Naive B cell (primary cell): ENCODE measurements around the gene ACOT2. TPM values are rescaled to one million over a fixed set of nuclear protein-coding genes. Genes with fewer than 3 reads are reported as not detected.
"Not testable (repeated sequence)": the region's sequence is repeated elsewhere in the genome, so short reads cannot be mapped to it uniquely, and the experiment has no call there.

Experiments used
- ATAC-seq, 2 donors: fragments of 150-1000 bp; cut with Tn5 transposase; 2 replicates each; pipeline ENCODE4 v1.10.0; 2021; ENCODE audit warnings: low read depth in 2 of 2, mild to moderate bottlenecking in 2 of 2, moderate library complexity in 2 of 2
- DNase-seq: peaks from one replicate; pipeline ENCODE4 v3.0.0; 2022
- H3K27ac Mint-ChIP-seq, 6 donors: one replicate each; pipeline ENCODE4 v1.8.0; 2020 to 2022; ENCODE audit warnings: mild to moderate bottlenecking in 6 of 6, mixed read lengths in 6 of 6, moderate library complexity in 5 of 6, inconsistent platforms in 2 of 6
- H3K27me3 Mint-ChIP-seq, 3 donors: one replicate each; pipeline ENCODE4 v1.8.0; 2021 to 2022; ENCODE audit warnings: mixed read lengths in 3 of 3, mild to moderate bottlenecking in 1 of 3
- H3K36me3 Mint-ChIP-seq, 2 donors: one replicate each; pipeline ENCODE4 v1.8.0; 2020 to 2022; ENCODE audit warnings: mixed read lengths in 2 of 2, inconsistent platforms in 1 of 2, mild to moderate bottlenecking in 1 of 2
- H3K4me1 Mint-ChIP-seq, 3 donors: one replicate each; pipeline ENCODE4 v1.8.0; 2020 to 2022; ENCODE audit warnings: mixed read lengths in 3 of 3, inconsistent platforms in 1 of 3, mild to moderate bottlenecking in 1 of 3, moderate library complexity in 1 of 3
- H3K4me3 Mint-ChIP-seq, 8 donors: one replicate each; pipeline ENCODE4 v1.8.0; 2020 to 2022; ENCODE audit warnings: mild to moderate bottlenecking in 8 of 8, mixed read lengths in 8 of 8, moderate library complexity in 8 of 8, inconsistent platforms in 2 of 8
- H3K9me3 Mint-ChIP-seq, 7 donors: one replicate each; pipeline ENCODE4 v1.8.0; 2020 to 2022; ENCODE audit warnings: mixed read lengths in 7 of 7, mild to moderate bottlenecking in 5 of 7, inconsistent platforms in 2 of 7, moderate library complexity in 1 of 7
- polyA plus RNA-seq, 6 donors: library from polyadenylated mRNA; unstranded; fragments of 300-500 nt; fragmentation: Illumina TruSeq; gene quantifications; one replicate each; pipeline ENCODE4 v1.2.3, GENCODE V29; 2021; ENCODE audit warnings: low read depth in 6 of 6

The ACOT2 gene, protein sequence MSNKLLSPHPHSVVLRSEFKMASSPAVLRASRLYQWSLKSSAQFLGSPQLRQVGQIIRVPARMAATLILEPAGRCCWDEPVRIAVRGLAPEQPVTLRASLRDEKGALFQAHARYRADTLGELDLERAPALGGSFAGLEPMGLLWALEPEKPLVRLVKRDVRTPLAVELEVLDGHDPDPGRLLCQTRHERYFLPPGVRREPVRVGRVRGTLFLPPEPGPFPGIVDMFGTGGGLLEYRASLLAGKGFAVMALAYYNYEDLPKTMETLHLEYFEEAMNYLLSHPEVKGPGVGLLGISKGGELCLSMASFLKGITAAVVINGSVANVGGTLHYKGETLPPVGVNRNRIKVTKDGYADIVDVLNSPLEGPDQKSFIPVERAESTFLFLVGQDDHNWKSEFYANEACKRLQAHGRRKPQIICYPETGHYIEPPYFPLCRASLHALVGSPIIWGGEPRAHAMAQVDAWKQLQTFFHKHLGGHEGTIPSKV
- 10 to 100 TPM; 12.9 to 30.9 (median 23.6) TPM for polyA plus RNA-seq

- Mint-ChIP-seq H3K4me3 (peak within 1 kb of the TSS; percentile 89 to 98 (median 96)), H3K27ac (peak within 1 kb of the TSS; percentile 91 to 97 (median 93)), H3K4me1 (peaks cover 16 to 48% (median 39%) of the 10 kb centered on the region in 3 donors)
- not testable (repeated sequence) for H3K9me3 Mint-ChIP-seq, H3K36me3 Mint-ChIP-seq, H3K27me3 Mint-ChIP-seq
- peak; percentile 68 for DNase-seq
- ATAC-seq = peak; percentile 70 to 71
Measured at GRCh38 chr14:73569185-73569958, at the start of gene ACOT2. ACOT2 (plus strand) TSS chr14:73569213; CDS start chr14:73569241, 28 bp downstream.

GRCh38 chr14:73521229-73521628 is 47.8 kb upstream of the ACOT2 start:
- ATAC-seq = no peak
- H3K4me3 Mint-ChIP-seq = no peak overlapping the region

GRCh38 chr14:73524493-73524892 is 44.5 kb upstream of the ACOT2 start:
- no peaks in the 10 kb centered on the region for H3K4me1 Mint-ChIP-seq
- no peak overlapping the region for H3K27ac Mint-ChIP-seq
- ATAC-seq = no peak
- no peak for DNase-seq
- H3K9me3 Mint-ChIP-seq = peaks cover 0 to 8% (median 0%) of the 10 kb centered on the region in 7 donors
- H3K36me3 Mint-ChIP-seq = peaks cover 0 to 18% of the 10 kb centered on the region in 2 donors
- H3K27me3 Mint-ChIP-seq = no peaks in the 10 kb centered on the region
- H3K4me3 Mint-ChIP-seq = no peak overlapping the region

More at GRCh38 chr14:73521229-73521628, 47.8 kb upstream of the ACOT2 start:
- Mint-ChIP-seq H3K9me3 (no peaks in the 10 kb centered on the region), H3K36me3 (peaks cover 0 to 18% of the 10 kb centered on the region in 2 donors), H3K27me3 (no peaks in the 10 kb centered on the region), H3K4me1 (no peaks in the 10 kb centered on the region), H3K27ac (peak overlapping the region in 1 of 6 donors; percentile 49)
- no peak for DNase-seq

DNA sequence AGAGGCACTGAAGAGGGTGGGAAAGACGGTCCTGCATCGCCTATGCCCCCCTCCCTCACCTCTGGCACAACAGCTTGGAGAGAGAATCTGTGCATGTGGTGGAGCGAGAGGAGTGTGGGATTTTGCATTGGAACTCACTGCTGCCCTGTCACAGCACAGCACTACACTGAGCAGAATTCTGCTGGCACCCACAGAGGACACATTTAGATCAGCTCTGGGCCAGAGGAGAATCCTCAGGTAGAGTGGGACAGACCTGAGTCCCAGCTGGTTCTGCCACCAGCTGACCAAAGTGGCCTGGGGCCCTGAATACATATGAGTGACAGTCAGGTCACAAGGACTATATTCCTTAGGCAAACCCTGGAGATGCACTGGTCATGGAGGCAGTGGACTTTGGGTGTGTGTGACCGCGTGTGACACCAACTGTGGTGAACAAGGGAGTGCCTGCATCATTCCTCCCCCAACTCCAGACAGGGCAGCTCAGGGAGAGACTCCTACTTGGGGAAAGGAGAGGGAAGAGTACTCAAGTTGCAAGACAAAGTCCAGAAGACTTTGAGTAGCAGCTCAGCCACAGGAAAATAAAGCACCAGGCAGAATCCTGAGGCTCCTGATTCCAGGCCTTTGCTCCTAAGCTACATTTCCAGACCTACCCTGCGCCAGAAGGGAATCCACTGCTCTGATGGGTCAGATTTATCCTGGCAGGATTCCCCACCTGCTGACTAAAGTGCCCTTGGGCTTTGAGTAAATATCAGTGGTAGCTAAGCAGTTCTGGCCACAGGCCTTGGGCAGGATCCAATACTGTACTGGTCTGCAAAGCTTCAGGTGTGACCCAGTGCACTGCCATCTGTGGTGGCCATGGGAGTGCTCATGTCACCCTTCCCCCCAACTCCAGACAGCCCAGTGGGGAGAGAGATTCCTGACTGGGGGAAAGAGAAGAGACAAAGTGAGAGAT is 42.7 kb upstream of the ACOT2 start:
- H3K4me3 Mint-ChIP-seq = no peak overlapping the region

GRCh38 chr14:73529356-73529755 is 39.7 kb upstream of the ACOT2 start:
- not testable (repeated sequence) for H3K27ac Mint-ChIP-seq, H3K36me3 Mint-ChIP-seq, H3K4me3 Mint-ChIP-seq, DNase-seq, H3K27me3 Mint-ChIP-seq, H3K4me1 Mint-ChIP-seq, ATAC-seq, H3K9me3 Mint-ChIP-seq

More for the DNA sequence above, 42.7 kb upstream of the ACOT2 start:
- peaks cover 0 to 8% (median 0%) of the 10 kb centered on the region in 7 donors for H3K9me3 Mint-ChIP-seq
- peaks cover 0 to 18% of the 10 kb centered on the region in 2 donors for H3K36me3 Mint-ChIP-seq
- H3K27me3 Mint-ChIP-seq = no peaks in the 10 kb centered on the region
- H3K4me1 Mint-ChIP-seq = no peaks in the 10 kb centered on the region
- DNase-seq (no peak), ATAC-seq (no peak)
- H3K27ac Mint-ChIP-seq = no peak overlapping the region

DNA sequence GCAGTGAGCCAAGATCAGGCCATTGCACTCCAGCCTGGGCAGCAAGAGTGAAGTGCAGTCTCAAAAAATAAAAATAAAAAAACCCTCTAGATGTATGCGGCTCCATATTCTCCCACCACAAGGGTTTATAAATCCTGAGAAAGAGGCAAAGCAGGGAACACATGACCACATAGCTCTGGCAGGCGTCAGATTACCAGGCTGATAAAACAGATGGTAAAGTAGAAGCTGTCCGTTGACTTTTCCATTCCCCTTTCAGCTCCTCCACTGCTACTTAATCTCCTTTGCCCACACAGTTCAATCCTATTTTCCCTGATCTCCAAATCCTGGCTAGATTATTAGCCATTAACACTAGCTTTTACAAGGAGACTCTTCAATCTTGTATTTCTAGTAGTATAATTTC is 37.0 kb upstream of the ACOT2 start:
- ATAC-seq, H3K27me3 Mint-ChIP-seq, H3K4me1 Mint-ChIP-seq, H3K4me3 Mint-ChIP-seq, H3K36me3 Mint-ChIP-seq, H3K27ac Mint-ChIP-seq, DNase-seq, H3K9me3 Mint-ChIP-seq: not testable (repeated sequence)

- not testable (repeated sequence) for DNase-seq, H3K9me3 Mint-ChIP-seq, H3K27ac Mint-ChIP-seq, H3K36me3 Mint-ChIP-seq, H3K4me1 Mint-ChIP-seq, H3K27me3 Mint-ChIP-seq
- peak in 1 of 2 donors; percentile 32 for ATAC-seq
- peak overlapping the region in 5 of 8 donors; percentile 20 to 89 (median 57) for H3K4me3 Mint-ChIP-seq
Measured at GRCh38 chr14:73537244-73538045, 31.6 kb upstream of the ACOT2 start.

- H3K36me3 Mint-ChIP-seq, H3K27ac Mint-ChIP-seq, H3K4me1 Mint-ChIP-seq, H3K27me3 Mint-ChIP-seq, H3K9me3 Mint-ChIP-seq: not testable (repeated sequence)
- peak overlapping the region in 1 of 8 donors; percentile 63 for H3K4me3 Mint-ChIP-seq
- peak; percentile 31 for DNase-seq
- ATAC-seq = peak; percentile 94 to 97
Measured at GRCh38 chr14:73539017-73539416, 30.0 kb upstream of the ACOT2 start.

- H3K27me3 Mint-ChIP-seq, ATAC-seq, H3K36me3 Mint-ChIP-seq, H3K27ac Mint-ChIP-seq, DNase-seq, H3K9me3 Mint-ChIP-seq, H3K4me1 Mint-ChIP-seq, H3K4me3 Mint-ChIP-seq: not testable (repeated sequence)
Measured at GRCh38 chr14:73542961-73543360, 26.1 kb upstream of the ACOT2 start.

DNA sequence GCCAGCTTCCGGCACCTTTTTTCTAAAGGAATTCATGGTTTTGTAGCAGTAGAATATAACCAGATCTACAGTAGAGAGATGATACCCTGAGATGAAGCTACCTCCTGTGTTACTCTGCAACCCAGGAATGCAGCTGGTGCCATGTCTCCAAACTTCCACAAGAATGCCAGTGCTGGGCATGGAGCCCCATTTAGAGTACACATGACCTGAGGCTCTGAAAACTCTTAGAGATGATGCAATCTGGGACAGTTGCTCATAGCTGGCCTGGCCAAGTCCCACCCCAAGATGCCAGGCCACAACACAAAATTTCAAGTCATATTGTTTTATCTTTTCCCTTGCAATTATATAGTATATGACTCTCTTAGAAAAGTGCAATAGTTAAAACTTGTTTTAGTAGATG is 23.7 kb upstream of the ACOT2 start:
- H3K4me3 Mint-ChIP-seq, H3K27ac Mint-ChIP-seq, H3K4me1 Mint-ChIP-seq, DNase-seq, H3K27me3 Mint-ChIP-seq, H3K9me3 Mint-ChIP-seq, H3K36me3 Mint-ChIP-seq, ATAC-seq: not testable (repeated sequence)

DNA sequence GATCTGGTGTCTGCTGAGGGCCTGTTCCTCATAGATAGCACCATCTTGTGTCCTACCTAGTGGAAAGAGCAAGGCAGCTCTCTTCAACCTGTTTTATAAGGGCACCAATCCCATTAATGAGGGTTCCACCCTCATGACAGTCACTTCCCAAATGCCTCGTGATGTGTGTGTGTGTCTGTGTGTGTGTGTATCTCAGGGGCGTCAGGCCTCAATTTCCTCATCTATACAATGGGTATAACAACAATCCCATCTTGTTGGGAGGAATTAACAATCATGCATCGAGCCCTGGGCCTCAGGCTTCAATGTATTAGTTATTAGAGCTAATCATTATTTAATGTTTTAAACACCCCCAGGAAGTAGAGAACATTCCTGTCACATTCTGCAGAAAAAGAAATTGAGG is 19.9 kb upstream of the ACOT2 start:
- not testable (repeated sequence) for ATAC-seq, DNase-seq, H3K27me3 Mint-ChIP-seq, H3K4me3 Mint-ChIP-seq, H3K9me3 Mint-ChIP-seq, H3K4me1 Mint-ChIP-seq, H3K36me3 Mint-ChIP-seq
- peak overlapping the region in 1 of 6 donors; percentile 41 for H3K27ac Mint-ChIP-seq

- H3K4me3 Mint-ChIP-seq, DNase-seq, H3K4me1 Mint-ChIP-seq, H3K27ac Mint-ChIP-seq, H3K27me3 Mint-ChIP-seq, H3K36me3 Mint-ChIP-seq, H3K9me3 Mint-ChIP-seq: not testable (repeated sequence)
- ATAC-seq = peak; percentile 84 to 95
Measured at GRCh38 chr14:73549889-73550524, 19.0 kb upstream of the ACOT2 start.
